ENCODE measurements around the gene SLC12A5.
A peak's percentile ranks its signal among the peaks of the same experiment; 100 is the strongest.

The SLC12A5 gene

GRCh38 chr20:46006964-46007363 is 22.1 kb upstream of the SLC12A5 start:
- no peak for DNase-seq

GRCh38 chr20:46007671-46008070 is 21.3 kb upstream of the SLC12A5 start:
- DNase-seq = no peak

GRCh38 chr20:46009816-46010215 is 19.2 kb upstream of the SLC12A5 start:
- DNase-seq = no peak

- no peak for DNase-seq
Observed at GRCh38 chr20:46010491-46011391, 18.3 kb upstream of the SLC12A5 start.

- peak; percentile 88 for DNase-seq
Observed at GRCh38 chr20:46011631-46012482, 17.2 kb upstream of the SLC12A5 start.

- DNase-seq = no peak
Observed at GRCh38 chr20:46012921-46013320, 16.1 kb upstream of the SLC12A5 start.

GRCh38 chr20:46013322-46013828 is 15.6 kb upstream of the SLC12A5 start:
- DNase-seq = no peak

- DNase-seq = peak; percentile 81
Observed at GRCh38 chr20:46013829-46014516, 15.0 kb upstream of the SLC12A5 start.

GRCh38 chr20:46014517-46015396 is 14.3 kb upstream of the SLC12A5 start:
- DNase-seq = no peak

GRCh38 chr20:46017272-46017671 is 11.7 kb upstream of the SLC12A5 start:
- no peak for DNase-seq

GRCh38 chr20:46018112-46018511 is 10.9 kb upstream of the SLC12A5 start:
- DNase-seq = no peak

- no peak for DNase-seq
Observed at GRCh38 chr20:46018611-46019010, 10.4 kb upstream of the SLC12A5 start.

GRCh38 chr20:46020555-46020954 is 8.5 kb upstream of the SLC12A5 start:
- no peak for DNase-seq

- DNase-seq = peak; percentile 60
Observed at GRCh38 chr20:46021361-46022359, 7.4 kb upstream of the SLC12A5 start.

- peak; percentile 72 for DNase-seq
Observed at GRCh38 chr20:46022411-46023147, 6.4 kb upstream of the SLC12A5 start.

- DNase-seq = no peak
Observed at GRCh38 chr20:46023148-46023484, 5.9 kb upstream of the SLC12A5 start.

- DNase-seq = no peak
Observed at GRCh38 chr20:46023999-46024398, 5.0 kb upstream of the SLC12A5 start.

- DNase-seq = no peak
Observed at GRCh38 chr20:46025376-46025783, 3.6 kb upstream of the SLC12A5 start.

- DNase-seq = peak; percentile 90
Observed at GRCh38 chr20:46027245-46027853, 1.7 kb upstream of the SLC12A5 start.

- no peak for DNase-seq
Observed at GRCh38 chr20:46028110-46028509, 905 bp upstream of the SLC12A5 start.
